HepG2 (cell line): ENCODE measurements around the gene TGFB2. TPM values are rescaled to one million over a fixed set of nuclear protein-coding genes. Genes with fewer than 3 reads are reported as not detected.

Source experiments
- ATAC-seq: fragments of 200-7000 bp; cut with Tn5 transposase; 3 replicates; pipeline ENCODE4 v1.9.1; 2020; ENCODE audit warnings: mild to moderate bottlenecking, moderate library complexity
- BruUV-seq: library from RNA; stranded (reverse); fragments of 400-500 nt; replicated peaks from 2 replicates; lab custom pipeline; 2021; lab: Mats Ljungman, UMichigan
- CTCF ChIA-PET: fragments of 300-600 bp; formaldehyde crosslinking; extraction: SDS; loops from one replicate; lab custom pipeline; 2021; ENCODE audit warnings: low total read pairs, inconsistent platforms, low intra/inter-chr PET ratio; lab: Yijun Ruan, JAX
- POLR2A ChIA-PET: fragments of 350-600 bp; sonication (Branson Sonifier 250); formaldehyde crosslinking; loops from one replicate; lab custom pipeline; 2020; ENCODE audit warnings: antibody characterized with exemption, inconsistent platforms; lab: Yijun Ruan, JAX
- DNase-seq: peaks from one replicate; pipeline ENCODE4 v3.0.0-alpha.2; 2015; ENCODE audit warnings: low spot score
- FAIRE-seq: peaks from 3 replicates; lab custom pipeline; 2011; peaks lifted over from hg19 to GRCh38; lab: Jason Lieb, UNC
- H2AFZ ChIP-seq: one replicate; pipeline ENCODE4 v1.6.1; 2011; ENCODE audit warnings: low read length, inconsistent platforms
- H3K27ac ChIP-seq: fragments of 300-600 bp; 3 replicates; pipeline ENCODE4 v1.8.0; 2011; ENCODE audit warnings: mixed run types, mild to moderate bottlenecking, mixed read lengths, low read length, inconsistent platforms; ENCODE audit not compliant: insufficient read depth; ENCODE audit errors: extremely low read length
- H3K27me3 ChIP-seq, 2 experiments: fragments of 200-600 bp in 1 of 2; 2 replicates in 1 of 2; 3 replicates in 1 of 2; pipeline versions ENCODE4 v1.6.0 to v1.8.0; 2011; ENCODE audit warnings: low read length in 2 of 2, mild to moderate bottlenecking in 2 of 2, moderate library complexity in 2 of 2, inconsistent platforms in 1 of 2; ENCODE audit not compliant: insufficient read depth in 2 of 2, control insufficient read depth in 1 of 2
- H3K36me3 ChIP-seq, 2 experiments: fragments of 200-600 bp in 1 of 2; replicated peaks in 1 of 2; 2 replicates in 1 of 2; 3 replicates in 1 of 2; pipeline versions ENCODE4 v1.5.1 to v1.8.0; 2011; ENCODE audit warnings: low read length in 2 of 2, inconsistent platforms in 1 of 2; ENCODE audit not compliant: insufficient read depth in 2 of 2, control insufficient read depth in 1 of 2
- H3K4me1 ChIP-seq: 2 replicates; pipeline ENCODE4 v1.5.1; 2012; ENCODE audit warnings: low read length, inconsistent platforms; ENCODE audit not compliant: insufficient read depth
- H3K4me2 ChIP-seq: 2 replicates; pipeline ENCODE4 v1.6.0; 2011; ENCODE audit warnings: low read depth, low read length, inconsistent platforms
- H3K4me3 ChIP-seq, 3 experiments: fragments of 200-600 bp in 1 of 3; sonication (generic), shearing (Covaris generic) in 1 of 3; replicated peaks in 1 of 3; 2 replicates each; pipeline ENCODE4 v1.5.1; 2011 to 2016; ENCODE audit warnings: low read length in 3 of 3, inconsistent platforms in 2 of 3, low read depth in 2 of 3, mild to moderate bottlenecking in 2 of 3, control low read depth in 1 of 3, mixed read lengths in 1 of 3; ENCODE audit not compliant: insufficient read depth in 1 of 3
- H3K79me2 ChIP-seq: one replicate; pipeline ENCODE4 v1.6.1; 2011; ENCODE audit warnings: low read length, inconsistent platforms; ENCODE audit not compliant: insufficient read depth
- H3K9ac ChIP-seq: 2 replicates; pipeline ENCODE4 v1.6.0; 2011; ENCODE audit warnings: mild to moderate bottlenecking, low read depth, low read length, inconsistent platforms; ENCODE audit not compliant: insufficient read depth
- H3K9me3 ChIP-seq: 2 replicates; pipeline ENCODE4 v1.5.1; 2012; ENCODE audit warnings: mild to moderate bottlenecking, low read length
- H4K20me1 ChIP-seq: 2 replicates; pipeline ENCODE4 v1.6.0; 2011; ENCODE audit warnings: inconsistent platforms, mild to moderate bottlenecking, low read length, moderate library complexity; ENCODE audit not compliant: insufficient read depth
- CHD2 ChIP-seq: IDR thresholded peaks from 2 replicates; pipeline ENCODE4 v1.6.1; 2011; ENCODE audit warnings: low read depth, low read length, improper control_type of control experiment
- HMG20A ChIP-seq: IDR thresholded peaks from 2 replicates; pipeline ENCODE4 v1.6.1; 2016; ENCODE audit warnings: borderline replicate concordance
- HMGA1 ChIP-seq: sonication (generic); formaldehyde crosslinking; conservative IDR thresholded peaks from 2 replicates; pipeline ENCODE4 v1.4.0; 2020; ENCODE audit warnings: missing genetic modification reagents
- HNF4A ChIP-seq: sonication (generic); formaldehyde crosslinking; IDR thresholded peaks from 2 replicates; pipeline ENCODE4 v1.4.0; 2020; ENCODE audit warnings: missing genetic modification reagents
- HOXA7 ChIP-seq: sonication (generic); formaldehyde crosslinking; IDR thresholded peaks from 2 replicates; pipeline ENCODE4 v1.8.1; 2022; ENCODE audit warnings: mild to moderate bottlenecking, missing genetic modification reagents, moderate library complexity
- KMT2B ChIP-seq: IDR thresholded peaks from 2 replicates; pipeline ENCODE4 v1.6.1; 2016; ENCODE audit warnings: missing genetic modification reagents, missing compliant biosample characterization
- MED1 ChIP-seq: sonication (generic); formaldehyde crosslinking; IDR thresholded peaks from 2 replicates; pipeline ENCODE4 v1.4.0; 2020; ENCODE audit warnings: missing genetic modification reagents
- MTF1 ChIP-seq: sonication (generic); formaldehyde crosslinking; IDR thresholded peaks from 2 replicates; pipeline ENCODE4 v1.5.0; 2020; ENCODE audit warnings: missing genetic modification reagents
- SOX6 ChIP-seq, 2 experiments: fragments of 450-650 bp in 1 of 2; sonication (generic) in 1 of 2; formaldehyde crosslinking in 1 of 2; IDR thresholded peaks; 2 replicates each; pipeline versions ENCODE4 v1.4.0 to v1.6.1; 2017 to 2020; ENCODE audit warnings: antibody characterized with exemption in 1 of 2, mild to moderate bottlenecking in 1 of 2, missing genetic modification reagents in 1 of 2
- ZMYM2 ChIP-seq: sonication (generic); formaldehyde crosslinking; IDR thresholded peaks from 2 replicates; pipeline ENCODE4 v1.8.0; 2022; ENCODE audit warnings: mild to moderate bottlenecking, missing genetic modification reagents
- ZNF20 ChIP-seq: sonication (generic); formaldehyde crosslinking; IDR thresholded peaks from 2 replicates; pipeline ENCODE4 v1.4.0; 2020; ENCODE audit warnings: mild to moderate bottlenecking, moderate library complexity, missing genetic modification reagents
- ZNF709 ChIP-seq: sonication (generic); formaldehyde crosslinking; IDR thresholded peaks from 2 replicates; pipeline ENCODE4 v1.5.0; 2020; ENCODE audit warnings: mild to moderate bottlenecking, missing genetic modification reagents
- ZNF773 ChIP-seq: sonication (generic); formaldehyde crosslinking; IDR thresholded peaks from 2 replicates; pipeline ENCODE4 v1.4.0; 2020; ENCODE audit warnings: missing genetic modification reagents, borderline replicate concordance
- WGBS: methylation state at CpG from one replicate; pipeline ENCODE4 v1.1.6; 2017; ENCODE audit warnings: low lambda C conversion rate; 5-methylcytosine and 5-hydroxymethylcytosine counted together
- in situ Hi-C: cut with HindIII; loops from 2 replicates; pipeline ENCODE4 v1.10.0; 2017; ENCODE audit warnings: low pct_unique_long_range_greater_than_20kb; ENCODE audit not compliant: extremely low pct_ligation_motif_present
- intact Hi-C: fragments of 100-400 bp; cut with micrococcal nuclease; formaldehyde crosslinking; loops from one replicate; pipeline ENCODE4 v1.10.0; 2022; ENCODE audit not compliant: unreplicated experiment
- polyA plus RNA-seq, 8 experiments: library from polyadenylated mRNA; depleted of rRNA in 3 of 8; stranded (reverse) in 7 of 8; unstranded in 1 of 8; fragments of >200 nt; fragmentation: Illumina TruSeq in 4 of 8; extraction: Trizol in 4 of 8; gene quantifications; 2 replicates each; pipeline versions ENCODE4 v1.2.1 to v1.2.3, GENCODE V29; 2011 to 2016; ENCODE audit warnings: low read depth in 4 of 8, missing spikeins in 1 of 8, mixed read lengths in 1 of 8; ENCODE audit not compliant: insufficient read depth in 1 of 8
- total RNA-seq, 5 experiments: library from RNA; depleted of rRNA; stranded (reverse); fragments of >200 nt; fragmentation: Illumina TruSeq; extraction: Trizol; gene quantifications; 2 replicates each; pipeline ENCODE4 v1.2.3, GENCODE V29; 2016; ENCODE audit warnings: low read depth in 1 of 5
- TF ChIP-seq, protein P1 (sequence below): sonication (generic); formaldehyde crosslinking; IDR thresholded peaks from 2 replicates; pipeline ENCODE4 v1.4.0; 2020; ENCODE audit warnings: low read depth, mild to moderate bottlenecking, missing genetic modification reagents
- TF ChIP-seq, protein P2 (sequence below): sonication (generic); formaldehyde crosslinking; IDR thresholded peaks from 2 replicates; pipeline ENCODE4 v1.8.0; 2022; ENCODE audit warnings: mild to moderate bottlenecking, missing genetic modification reagents; ENCODE audit not compliant: insufficient replicate concordance

Gene TGFB2
- total and polyA plus RNA-seq, 2 of the 13 experiments (the other 11 are each of a cell fraction or from before 2014, with no cell fraction given): 0.07 TPM; not detected in 1

DNA sequence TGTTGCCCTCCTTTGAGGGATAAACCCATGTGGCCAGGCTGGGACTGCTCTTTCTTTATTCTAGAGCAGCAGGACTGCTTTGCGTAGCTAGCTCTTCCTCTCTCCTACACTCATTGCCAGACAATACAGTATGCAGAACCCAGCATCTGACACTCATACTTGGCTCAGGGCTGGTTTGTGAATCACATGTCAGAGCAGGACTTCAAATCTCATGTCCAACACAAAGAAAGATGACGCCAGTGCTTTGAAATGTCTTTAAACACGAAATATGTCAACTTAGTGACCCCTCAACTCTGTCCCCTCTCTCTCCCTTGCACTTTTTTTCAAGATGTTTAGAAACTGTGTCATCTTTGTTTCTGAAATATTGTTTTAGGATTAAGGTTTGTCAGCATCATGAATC lies 135.0 kb downstream of the TGFB2 start (continued):
- TF ChIP-seq MED1 (CRISPR knock-in tag) (no peak), ZMYM2 (no peak)
- TF ChIP-seq, protein P1, sequence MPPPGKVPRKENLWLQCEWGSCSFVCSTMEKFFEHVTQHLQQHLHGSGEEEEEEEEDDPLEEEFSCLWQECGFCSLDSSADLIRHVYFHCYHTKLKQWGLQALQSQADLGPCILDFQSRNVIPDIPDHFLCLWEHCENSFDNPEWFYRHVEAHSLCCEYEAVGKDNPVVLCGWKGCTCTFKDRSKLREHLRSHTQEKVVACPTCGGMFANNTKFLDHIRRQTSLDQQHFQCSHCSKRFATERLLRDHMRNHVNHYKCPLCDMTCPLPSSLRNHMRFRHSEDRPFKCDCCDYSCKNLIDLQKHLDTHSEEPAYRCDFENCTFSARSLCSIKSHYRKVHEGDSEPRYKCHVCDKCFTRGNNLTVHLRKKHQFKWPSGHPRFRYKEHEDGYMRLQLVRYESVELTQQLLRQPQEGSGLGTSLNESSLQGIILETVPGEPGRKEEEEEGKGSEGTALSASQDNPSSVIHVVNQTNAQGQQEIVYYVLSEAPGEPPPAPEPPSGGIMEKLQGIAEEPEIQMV (CRISPR knock-in tag): no peak

DNA sequence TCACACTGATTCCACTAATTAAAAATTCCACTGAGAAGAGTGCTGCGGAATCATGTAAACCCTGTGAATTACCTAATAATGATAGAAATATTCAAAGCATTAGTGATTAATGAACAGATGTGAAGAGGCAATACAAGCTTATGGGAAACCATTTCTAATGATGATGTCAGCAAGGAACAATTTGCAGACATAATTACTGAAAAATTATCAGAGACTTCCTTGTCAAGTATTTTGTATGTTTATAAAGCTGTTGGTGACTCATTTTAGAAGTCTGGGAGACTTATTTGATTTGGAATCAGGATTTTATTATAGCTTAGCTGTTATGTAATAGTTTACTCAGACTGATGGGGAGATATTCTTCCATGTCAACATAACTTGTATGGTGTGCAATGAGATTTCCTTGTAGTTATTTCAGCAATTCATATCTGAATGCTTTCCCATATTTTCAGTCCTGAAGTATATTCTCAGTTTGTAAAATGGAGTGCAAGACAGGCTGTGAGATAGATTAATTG lies 135.5 kb downstream of the TGFB2 start:
- H3K36me3 ChIP-seq: no peaks in the 10 kb centered on the region
- H3K4me3 ChIP-seq: no peak overlapping the region
- no TSS peak for BruUV-seq
- no peak overlapping the region for H2AFZ ChIP-seq
- H3K4me1 ChIP-seq: no peaks in the 10 kb centered on the region
- intact Hi-C loops: no loop called here
- no peaks in the 10 kb centered on the region for H3K9me3 ChIP-seq
- no peak for FAIRE-seq
- no peaks in the 10 kb centered on the region for H3K79me2 ChIP-seq
- in situ Hi-C loops: no loop called here
- H3K27ac ChIP-seq: no peak overlapping the region
- POLR2A ChIA-PET: no interaction called here
- no peak overlapping the region for H3K4me2 ChIP-seq
- CTCF ChIA-PET: no interaction called here
- 93% methylated on average over 1 of the region's 1 CpG for WGBS
- TF ChIP-seq HMGA1 (CRISPR knock-in tag): no peak
- peak; percentile 16 for DNase-seq
- H4K20me1 ChIP-seq: no peaks in the 10 kb centered on the region
- ATAC-seq: no peak
- no peak overlapping the region for H3K9ac ChIP-seq
- H3K27me3 ChIP-seq: no peaks in the 10 kb centered on the region

DNA sequence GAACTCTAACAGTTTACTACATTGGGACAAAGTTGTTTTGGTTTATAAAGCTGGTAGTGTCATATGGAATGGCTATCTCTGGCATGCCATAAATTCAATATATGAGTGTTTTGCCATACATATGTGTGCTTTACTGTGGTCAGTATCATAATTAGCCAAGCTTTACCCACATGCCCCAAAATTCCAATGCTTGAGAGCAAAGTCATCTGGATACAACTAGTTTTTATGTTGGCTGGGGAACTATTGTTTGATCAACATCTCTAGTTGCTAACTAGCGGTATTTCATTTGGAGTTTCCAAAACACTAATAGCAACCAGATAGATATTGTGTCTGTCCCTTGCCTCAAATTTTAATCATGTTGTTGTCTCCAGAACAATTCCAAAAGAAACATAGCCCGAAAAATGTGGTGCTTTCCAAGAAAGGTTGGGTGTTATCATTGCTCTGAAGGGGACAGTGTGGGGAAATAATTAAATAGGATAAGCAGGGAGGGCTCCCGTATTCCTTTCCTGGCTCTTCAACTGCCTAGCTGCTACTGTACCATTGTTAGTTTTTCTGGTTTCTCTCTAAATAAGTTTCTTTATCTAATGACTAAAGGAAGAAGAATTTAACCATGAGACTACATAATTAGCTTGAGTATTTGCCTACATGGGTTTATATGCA lies 136.1 kb downstream of the TGFB2 start:
- H3K36me3 ChIP-seq: no peaks in the 10 kb centered on the region
- WGBS: 44% methylated on average over 3 of the region's 3 CpGs
- ChIA-PET CTCF (no interaction called here), POLR2A (no interaction called here)
- H3K9ac ChIP-seq: no peak overlapping the region
- H3K4me3 ChIP-seq: no peak overlapping the region
- DNase-seq: no peak
- intact Hi-C loops (no loop called here), in situ Hi-C loops (no loop called here)
- no peak for ATAC-seq
- no peaks in the 10 kb centered on the region for H3K4me1 ChIP-seq
- BruUV-seq: no TSS peak
- no peak overlapping the region for H2AFZ ChIP-seq
- no peak for FAIRE-seq
- no peak overlapping the region for H3K27ac ChIP-seq
- H3K27me3 ChIP-seq: no peaks in the 10 kb centered on the region
- no peaks in the 10 kb centered on the region for H3K9me3 ChIP-seq
- no peak overlapping the region for H3K4me2 ChIP-seq
- H3K79me2 ChIP-seq: no peaks in the 10 kb centered on the region
- H4K20me1 ChIP-seq: no peaks in the 10 kb centered on the region
- TF ChIP-seq HNF4A (CRISPR knock-in tag): no peak
- TF ChIP-seq ZMYM2: no peak
- no peak for TF ChIP-seq CHD2
- no peak for TF ChIP-seq ZNF773 (CRISPR knock-in tag)
- TF ChIP-seq ZNF20 (CRISPR knock-in tag): no peak
- TF ChIP-seq, protein P2, sequence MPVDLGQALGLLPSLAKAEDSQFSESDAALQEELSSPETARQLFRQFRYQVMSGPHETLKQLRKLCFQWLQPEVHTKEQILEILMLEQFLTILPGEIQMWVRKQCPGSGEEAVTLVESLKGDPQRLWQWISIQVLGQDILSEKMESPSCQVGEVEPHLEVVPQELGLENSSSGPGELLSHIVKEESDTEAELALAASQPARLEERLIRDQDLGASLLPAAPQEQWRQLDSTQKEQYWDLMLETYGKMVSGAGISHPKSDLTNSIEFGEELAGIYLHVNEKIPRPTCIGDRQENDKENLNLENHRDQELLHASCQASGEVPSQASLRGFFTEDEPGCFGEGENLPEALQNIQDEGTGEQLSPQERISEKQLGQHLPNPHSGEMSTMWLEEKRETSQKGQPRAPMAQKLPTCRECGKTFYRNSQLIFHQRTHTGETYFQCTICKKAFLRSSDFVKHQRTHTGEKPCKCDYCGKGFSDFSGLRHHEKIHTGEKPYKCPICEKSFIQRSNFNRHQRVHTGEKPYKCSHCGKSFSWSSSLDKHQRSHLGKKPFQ (CRISPR knock-in tag): no peak
- TF ChIP-seq MTF1 (CRISPR knock-in tag): no peak
- no peak for TF ChIP-seq KMT2B (CRISPR knock-in tag)
- TF ChIP-seq HMG20A: no peak
- TF ChIP-seq HOXA7 (CRISPR knock-in tag): no peak
- no peak for TF ChIP-seq ZNF709 (CRISPR knock-in tag)
- TF ChIP-seq SOX6 (IDR thresholded peaks at IDR 0.05): no peak
- no peak for TF ChIP-seq SOX6 (CRISPR knock-in tag; IDR thresholded peaks at IDR 0.05)
